Measurements from ENCODE around the gene GALNT18.

The GALNT18 gene

GRCh38 chr11:11419747-11420146 is 202.1 kb downstream of the GALNT18 start:
- no peak overlapping the region for H3K4me3 ChIP-seq (replicated peaks; ENCODE audit: insufficient read depth, low read length)
- H3K27me3 ChIP-seq (ENCODE audit: insufficient read depth, poor library complexity, severe bottlenecking) = no peaks in the 10 kb centered on the region
- TF ChIP-seq GABPA (IDR thresholded peaks at IDR 0.05; ENCODE audit: low read depth) = no peak
- no peak for TF ChIP-seq REST (IDR thresholded peaks at IDR 0.05; ENCODE audit: insufficient replicate concordance, low read depth)
- TF ChIP-seq SPI1 (IDR thresholded peaks at IDR 0.05; ENCODE audit: borderline replicate concordance, low read depth) = no peak
- no peak for TF ChIP-seq CTCF (IDR thresholded peaks at IDR 0.05; ENCODE audit: insufficient read depth, low read length)
- TF ChIP-seq POLR2AphosphoS5 (IDR thresholded peaks at IDR 0.05; ENCODE audit: low read depth) = no peak
- no peak for DNase-seq (ENCODE audit: low read depth in 1 of 2, low spot score in 1 of 2)
- H3K27ac ChIP-seq (replicated peaks) = no peak overlapping the region

- Histone ChIP-seq H3K27me3 (ENCODE audit: insufficient read depth, poor library complexity, severe bottlenecking) (no peaks in the 10 kb centered on the region), H3K4me3 (replicated peaks; ENCODE audit: insufficient read depth, low read length) (no peak overlapping the region), H3K27ac (replicated peaks) (peak overlapping the region; percentile 26; the same call in 1 of the 2 replicates)
- TF ChIP-seq GABPA (IDR thresholded peaks at IDR 0.05; ENCODE audit: low read depth) (no peak), CTCF (IDR thresholded peaks at IDR 0.05; ENCODE audit: insufficient read depth, low read length) (no peak), POLR2AphosphoS5 (IDR thresholded peaks at IDR 0.05; ENCODE audit: low read depth) (no peak; the same call in 1 of the 2 replicates), SPI1 (IDR thresholded peaks at IDR 0.05; ENCODE audit: borderline replicate concordance, low read depth) (no peak), REST (IDR thresholded peaks at IDR 0.05; ENCODE audit: insufficient replicate concordance, low read depth) (no peak)
- peak; percentile 50 to 87 for DNase-seq (ENCODE audit: low read depth in 1 of 2, low spot score in 1 of 2)
Observed at GRCh38 chr11:11416917-11417316, 204.9 kb downstream of the GALNT18 start.

GRCh38 chr11:11416502-11416901 is 205.3 kb downstream of the GALNT18 start:
- Histone ChIP-seq H3K27me3 (ENCODE audit: insufficient read depth, poor library complexity, severe bottlenecking) (no peaks in the 10 kb centered on the region), H3K4me3 (replicated peaks; ENCODE audit: insufficient read depth, low read length) (no peak overlapping the region), H3K27ac (replicated peaks) (peak overlapping the region; percentile 26; the same call in 1 of the 2 replicates)
- TF ChIP-seq REST (IDR thresholded peaks at IDR 0.05; ENCODE audit: insufficient replicate concordance, low read depth) (no peak), SPI1 (IDR thresholded peaks at IDR 0.05; ENCODE audit: borderline replicate concordance, low read depth) (peak; percentile 91), GABPA (IDR thresholded peaks at IDR 0.05; ENCODE audit: low read depth) (peak; percentile 63), POLR2AphosphoS5 (IDR thresholded peaks at IDR 0.05; ENCODE audit: low read depth) (peak; percentile 100), CTCF (IDR thresholded peaks at IDR 0.05; ENCODE audit: insufficient read depth, low read length) (no peak)
- DNase-seq (ENCODE audit: low read depth in 1 of 2, low spot score in 1 of 2) = peak; percentile 79 to 96
